Panc1 (cell line): ENCODE data around the gene SPTBN1. TPM values are rescaled to one million over a fixed set of nuclear protein-coding genes. Genes with fewer than 3 reads are reported as not detected.

Experiments used
- ATAC-seq: fragments of 200-7000 bp; cut with Tn5 transposase; 2 replicates; pipeline ENCODE4 v1.9.1; 2020; ENCODE audit warnings: mild to moderate bottlenecking, moderate library complexity
- Bru-seq: library from RNA; stranded (reverse); fragments of 400-500 nt; gene quantifications from one replicate; lab custom pipeline; 2021; lab: Mats Ljungman, UMichigan
- BruChase-seq, 2 experiments: library from RNA; stranded (reverse); fragments of 400-500 nt; gene quantifications; one replicate each; lab custom pipeline; 2021; lab: Mats Ljungman, UMichigan
- BruUV-seq: library from RNA; stranded (reverse); fragments of 400-500 nt; replicated peaks from 2 replicates; lab custom pipeline; 2021; lab: Mats Ljungman, UMichigan
- CTCF ChIA-PET: fragments of 300-600 bp; sonication (Branson Sonifier 250); formaldehyde crosslinking; loops from one replicate; lab custom pipeline; 2022; ENCODE audit warnings: antibody characterized with exemption; lab: Charles Lee
- POLR2A ChIA-PET: fragments of 300-600 bp; sonication (Branson Sonifier 250); formaldehyde crosslinking; loops from one replicate; lab custom pipeline; 2022; ENCODE audit warnings: antibody characterized with exemption; lab: Charles Lee
- DNase-seq: peaks from one replicate; pipeline ENCODE4 v3.0.0-alpha.2; 2010; ENCODE audit warnings: low read depth, low spot score
- H3K27ac ChIP-seq: 2 replicates; pipeline ENCODE4 v1.5.1; 2011; ENCODE audit warnings: mild to moderate bottlenecking, low read length, inconsistent platforms
- H3K27me3 ChIP-seq: fragments of 200-500 bp; sonication (Bioruptor generic); 2 replicates; pipeline ENCODE4 v1.6.0; 2014; ENCODE audit warnings: low read length, inconsistent platforms; ENCODE audit not compliant: control insufficient read depth, insufficient read depth
- H3K36me3 ChIP-seq: fragments of 200-500 bp; sonication (Bioruptor generic); 2 replicates; pipeline ENCODE4 v1.5.1; 2014; ENCODE audit warnings: inconsistent platforms, mild to moderate bottlenecking, low read length, moderate library complexity; ENCODE audit not compliant: control insufficient read depth, insufficient read depth
- H3K4me1 ChIP-seq: 2 replicates; pipeline ENCODE4 v1.5.1; 2011; ENCODE audit warnings: inconsistent platforms, mild to moderate bottlenecking, low read length, moderate library complexity; ENCODE audit not compliant: control insufficient read depth, insufficient read depth
- H3K4me3 ChIP-seq, 2 experiments: 2 replicates each; pipeline ENCODE4 v1.5.1; 2011 to 2012; ENCODE audit warnings: low read depth in 2 of 2, low read length in 2 of 2, mild to moderate bottlenecking in 2 of 2, inconsistent platforms in 1 of 2, moderate library complexity in 1 of 2
- H3K9me3 ChIP-seq: fragments of 200-500 bp; sonication (Bioruptor generic); 2 replicates; pipeline ENCODE4 v1.5.1; 2014; ENCODE audit warnings: low read depth, mild to moderate bottlenecking, inconsistent platforms, low read length, moderate library complexity; ENCODE audit not compliant: control insufficient read depth, insufficient read depth
- CTCF ChIP-seq: fragments of 450-650 bp; IDR thresholded peaks from 2 replicates; pipeline ENCODE4 v1.5.1; 2017; ENCODE audit warnings: mild to moderate bottlenecking
- POLR2AphosphoS5 ChIP-seq: IDR thresholded peaks from 2 replicates; pipeline ENCODE4 v1.6.1; 2012; ENCODE audit warnings: mild to moderate bottlenecking, low read depth, low read length, moderate library complexity
- REST ChIP-seq, 2 experiments: IDR thresholded peaks; 2 replicates each; pipeline ENCODE4 v1.6.1; 2011 to 2012; ENCODE audit warnings: low read depth in 2 of 2, control low read depth in 1 of 2, low read length in 1 of 2, mild to moderate bottlenecking in 1 of 2, moderate library complexity in 1 of 2; ENCODE audit not compliant: insufficient read depth in 1 of 2
- SIN3A ChIP-seq: IDR thresholded peaks from 2 replicates; pipeline ENCODE4 v1.6.1; 2012; ENCODE audit warnings: low read depth, mild to moderate bottlenecking, low read length, moderate library complexity, borderline replicate concordance; ENCODE audit not compliant: insufficient read depth
- TCF7L2 ChIP-seq: IDR thresholded peaks from 2 replicates; pipeline ENCODE4 v1.6.1; 2011; ENCODE audit warnings: mild to moderate bottlenecking, low read depth, low read length, inconsistent platforms
- in situ Hi-C: cut with HindIII; loops from 2 replicates; pipeline ENCODE4 v1.10.0; 2016; ENCODE audit warnings: low sequenced_read_pairs, low pct_unique_long_range_greater_than_20kb
- intact Hi-C: fragments of 100-400 bp; cut with micrococcal nuclease; formaldehyde crosslinking; loops from one replicate; pipeline ENCODE4 v1.10.0; 2022; ENCODE audit not compliant: unreplicated experiment
- long read RNA-seq: library from polyadenylated mRNA; unstranded; transcript quantifications from one replicate; pipeline ENCODE4 v2.0.0, GENCODE V29; 2021; ENCODE audit not compliant: unreplicated experiment
- polyA plus RNA-seq: library from polyadenylated mRNA; unstranded; fragments of >200 nt; gene quantifications from one replicate; pipeline ENCODE4 v1.2.1, GENCODE V29; 2012; ENCODE audit warnings: missing spikeins; ENCODE audit not compliant: insufficient read length
- total RNA-seq: library from RNA; stranded (reverse); gene quantifications from one replicate; pipeline ENCODE4 v1.2.1, GENCODE V29; 2021; ENCODE audit not compliant: unreplicated experiment

Gene SPTBN1
- total RNA-seq = 169 TPM
- 69.5 TPM for polyA plus RNA-seq
- Bru-seq, nascent RNA = percentile 92 among the genes with signal in this experiment
- percentile 83 among the genes with signal in this experiment for BruChase-seq, experiment 1, labeled RNA remaining after a 2-hour chase
- percentile 91 among the genes with signal in this experiment for BruChase-seq, experiment 2, labeled RNA remaining after a 6-hour chase
- long read RNA-seq, full-length matches to known transcripts = 4 of 187 reads
- long read RNA-seq, partial matches to known transcripts = 134 of 187 reads
- long read RNA-seq, other reads (novel, unspliced or antisense) = 49 of 187 reads

- H3K27me3 ChIP-seq = no peaks in the 10 kb centered on the region
- ChIA-PET CTCF (no interaction called here), POLR2A (interaction anchor here (0.7 kb wide), 1 partner anchor 241 kb away, joined by 9 read pairs; no protein-coding TSS in a partner anchor)
- TF ChIP-seq POLR2AphosphoS5 = peak; percentile 55; the same call in 1 of the 2 replicates
- TF ChIP-seq SIN3A = no peak
- H3K4me1 ChIP-seq = peaks cover 26% of the 10 kb centered on the region
- BruUV-seq = no TSS peak
- in situ Hi-C loops = no loop called here
- no peaks in the 10 kb centered on the region; the same call in 1 of the 2 replicates for H3K36me3 ChIP-seq
- peak within 1 kb of the TSS; percentile 86 to 92 for H3K4me3 ChIP-seq
- ATAC-seq (peak; percentile 89), DNase-seq (peak; percentile 36)
- peak within 1 kb of the TSS; percentile 87 for H3K27ac ChIP-seq
- H3K9me3 ChIP-seq = no peaks in the 10 kb centered on the region
- intact Hi-C loops = loop anchor here (10.0 kb wide), 1 partner anchor 99 kb away; no protein-coding TSS in a partner anchor
Observed at GRCh38 chr2:54455563-54456361, at the start of gene SPTBN1. TSS of gene SPTBN1 (plus strand) at chr2:54456327. CDS start at chr2:54526419, 70,092 bp downstream.

- in situ Hi-C loops (no loop called here), intact Hi-C loops (no loop called here)
- ATAC-seq (no peak), DNase-seq (no peak)
- no peak for TF ChIP-seq CTCF
- H3K27ac ChIP-seq = no peak overlapping the region
- 0 out of 2 replicates have a peak, but pooled peaks cover 2% of the 10 kb centered on the region for H3K27me3 ChIP-seq
- BruUV-seq = no TSS peak
- no peaks in the 10 kb centered on the region for H3K4me1 ChIP-seq
- ChIA-PET POLR2A (no interaction called here), CTCF (no interaction called here)
- H3K4me3 ChIP-seq = no peak overlapping the region
- H3K9me3 ChIP-seq = no peaks in the 10 kb centered on the region
- no peaks in the 10 kb centered on the region for H3K36me3 ChIP-seq
Observed at GRCh38 chr2:54407693-54408092, 48.4 kb upstream of the SPTBN1 start.

GRCh38 chr2:54408288-54408687 lies 47.8 kb upstream of the SPTBN1 start:
- CTCF ChIA-PET = interaction anchor here (0.7 kb wide), 1 partner anchor 206 kb away, joined by 3 read pairs; no protein-coding TSS in a partner anchor
- no peak overlapping the region for H3K27ac ChIP-seq
- BruUV-seq = no TSS peak

More at GRCh38 chr2:54408288-54408687, 47.8 kb upstream of the SPTBN1 start:
- in situ Hi-C loops (no loop called here), intact Hi-C loops (no loop called here)
- POLR2A ChIA-PET = no interaction called here
- Histone ChIP-seq H3K27me3 (no peaks in the 10 kb centered on the region), H3K4me3 (no peak overlapping the region), H3K36me3 (no peaks in the 10 kb centered on the region), H3K9me3 (no peaks in the 10 kb centered on the region), H3K4me1 (no peaks in the 10 kb centered on the region)
- no peak for DNase-seq
- ATAC-seq = no peak
- TF ChIP-seq SIN3A = no peak
- no peak for TF ChIP-seq POLR2AphosphoS5
- TF ChIP-seq TCF7L2 = no peak
- TF ChIP-seq REST (IDR thresholded peaks at IDR 0.05; ENCODE audit: insufficient read depth in 1 of 2, low read depth in 2 of 2, low read length in 1 of 2) = no peak
- TF ChIP-seq CTCF = no peak
